ENCODE measurements around the gene CCSER2. TPM values are rescaled to one million over a fixed set of nuclear protein-coding genes. Genes with fewer than 3 reads are reported as not detected.
A peak's percentile ranks its signal among the peaks of the same experiment; 100 is the strongest.
"Not testable (repeated sequence)": the region's sequence is repeated elsewhere in the genome, so short reads cannot be mapped to it uniquely, and the experiment has no call there.

The CCSER2 gene
- total RNA-seq, 1 donor from 2014 or later = 18.5 TPM

- H3K36me3 ChIP-seq = no peaks in the 10 kb centered on the region
- no peak overlapping the region for H3K4me3 ChIP-seq
- no peak overlapping the region for H3K27ac ChIP-seq
- H3K4me1 ChIP-seq = no peaks in the 10 kb centered on the region
- no peak for DNase-seq (ENCODE audit: low spot score in 2 of 2)
- H3K27me3 ChIP-seq = no peaks in the 10 kb centered on the region
- H3K9me3 ChIP-seq = no peaks in the 10 kb centered on the region
- intact Hi-C loops (cut with DNase I) = no loop called here
- no peak for TF ChIP-seq CTCF (IDR thresholded peaks at IDR 0.05)
Observed at GRCh38 chr10:84341983-84342382, 13.6 kb downstream of the CCSER2 start.

GRCh38 chr10:84342584-84342983 lies 14.2 kb downstream of the CCSER2 start:
- Histone ChIP-seq H3K27me3 (no peaks in the 10 kb centered on the region), H3K27ac (no peak overlapping the region), H3K36me3 (no peaks in the 10 kb centered on the region), H3K9me3 (no peaks in the 10 kb centered on the region), H3K4me1 (no peaks in the 10 kb centered on the region), H3K4me3 (no peak overlapping the region)
- no peak for DNase-seq (ENCODE audit: low spot score in 2 of 2)
- intact Hi-C loops (cut with DNase I) = no loop called here
- no peak for TF ChIP-seq CTCF (IDR thresholded peaks at IDR 0.05)

GRCh38 chr10:84343831-84344230 lies 15.4 kb downstream of the CCSER2 start:
- no peaks in the 10 kb centered on the region for H3K9me3 ChIP-seq
- no peak overlapping the region for H3K27ac ChIP-seq
- no peak overlapping the region for H3K4me3 ChIP-seq
- no peak for TF ChIP-seq CTCF (IDR thresholded peaks at IDR 0.05)
- no peak for DNase-seq (ENCODE audit: low spot score in 2 of 2)
- H3K27me3 ChIP-seq = no peaks in the 10 kb centered on the region
- H3K36me3 ChIP-seq = no peaks in the 10 kb centered on the region
- H3K4me1 ChIP-seq = no peaks in the 10 kb centered on the region
- intact Hi-C loops (cut with DNase I) = no loop called here

- Histone ChIP-seq H3K27ac (no peak overlapping the region), H3K4me3 (no peak overlapping the region), H3K27me3 (no peaks in the 10 kb centered on the region), H3K9me3 (no peaks in the 10 kb centered on the region), H3K36me3 (no peaks in the 10 kb centered on the region), H3K4me1 (peaks cover 4 to 5% of the 10 kb centered on the region in 2 donors)
- TF ChIP-seq CTCF (IDR thresholded peaks at IDR 0.05) = no peak
- intact Hi-C loops (cut with DNase I) = no loop called here
- no peak for DNase-seq (ENCODE audit: low spot score in 2 of 2)
Observed at GRCh38 chr10:84344526-84344925, 16.1 kb downstream of the CCSER2 start.

GRCh38 chr10:84347575-84348002 lies 19.2 kb downstream of the CCSER2 start:
- H3K27ac ChIP-seq = peak overlapping the region; percentile 3 to 19
- not testable (repeated sequence) for DNase-seq (ENCODE audit: low spot score in 2 of 2)

GRCh38 chr10:84348447-84348846 lies 20.1 kb downstream of the CCSER2 start:
- no peaks in the 10 kb centered on the region for H3K9me3 ChIP-seq

More at GRCh38 chr10:84347575-84348002, 19.2 kb downstream of the CCSER2 start:
- intact Hi-C loops (cut with DNase I) = loop anchor here (1.0 to 5.0 kb wide), 2 partner anchors 19 to 50 kb away; partner anchors contain the start of gene CCSER2
- not testable (repeated sequence) for H3K9me3 ChIP-seq, H3K36me3 ChIP-seq, H3K4me3 ChIP-seq, H3K27me3 ChIP-seq
- H3K4me1 ChIP-seq = peaks cover 4 to 14% of the 10 kb centered on the region in 2 donors

More at GRCh38 chr10:84348447-84348846, 20.1 kb downstream of the CCSER2 start:
- H3K36me3 ChIP-seq = no peaks in the 10 kb centered on the region
- H3K27ac ChIP-seq = peak overlapping the region; percentile 46 to 52
- H3K4me1 ChIP-seq = peaks cover 4 to 14% of the 10 kb centered on the region in 2 donors
- intact Hi-C loops (cut with DNase I) = loop anchor here (1.0 to 5.0 kb wide), 2 partner anchors 20 to 51 kb away; partner anchors contain the start of gene CCSER2
- H3K27me3 ChIP-seq = no peaks in the 10 kb centered on the region
- no peak for TF ChIP-seq CTCF (IDR thresholded peaks at IDR 0.05)
- DNase-seq (ENCODE audit: low spot score in 2 of 2) = no peak
- H3K4me3 ChIP-seq = no peak overlapping the region
